ENCODE data around the gene HCFC2. TPM values are rescaled to one million over a fixed set of nuclear protein-coding genes. Genes with fewer than 3 reads are reported as not detected.
A peak's percentile ranks its signal among the peaks of the same experiment; 100 is the strongest.

HCFC2 gene
- total RNA-seq, 1 donor from 2014 or later, result 10.3 TPM

DNA sequence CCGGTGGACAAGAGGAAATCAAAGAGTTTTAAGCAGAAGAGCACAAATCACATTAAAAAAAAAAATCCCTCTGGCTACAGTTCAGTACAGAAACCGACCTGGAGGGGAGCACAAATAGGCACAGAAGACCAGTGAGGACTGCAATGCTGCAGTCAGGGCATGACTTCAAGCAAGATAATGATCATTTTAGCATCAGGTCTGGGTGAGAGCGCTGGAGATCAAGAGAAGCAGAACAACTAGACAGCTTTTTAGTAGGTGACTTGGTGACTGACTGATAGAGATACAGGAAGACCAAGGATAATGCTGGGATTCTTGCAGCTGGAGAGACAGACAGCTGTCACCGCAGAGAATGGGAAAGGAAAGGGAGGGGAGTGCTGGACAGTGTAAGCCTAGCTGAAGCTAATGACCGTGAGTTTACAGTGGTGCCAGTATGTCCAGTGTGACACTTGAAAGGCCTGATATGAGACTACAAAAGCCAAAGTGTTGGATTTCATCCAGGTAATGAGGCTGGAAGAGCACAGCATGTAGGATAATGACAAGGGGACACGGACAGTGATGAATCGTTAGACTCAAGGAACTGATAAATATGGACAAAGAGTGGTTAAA lies 68.1 kb downstream of the HCFC2 start:
- no peaks in the 10 kb centered on the region for H3K9me3 ChIP-seq (ENCODE audit: insufficient read depth, low read depth, low read length)
- peaks cover 24% of the 10 kb centered on the region for H3K4me1 Mint-ChIP-seq (ENCODE audit: low read depth, unreplicated experiment)
- no peak overlapping the region for H3K4me3 ChIP-seq (ENCODE audit: insufficient read depth, low read depth, low read length)
- peaks cover 83% of the 10 kb centered on the region for H3K79me2 ChIP-seq (ENCODE audit: insufficient read depth, low read length)
- H3K36me3 ChIP-seq (ENCODE audit: insufficient read depth, low read length), result peaks cover 16% of the 10 kb centered on the region
- H3K9ac ChIP-seq (ENCODE audit: low read length), result no peak overlapping the region
- FAIRE-seq (no peak), DNase-seq (ENCODE audit: low read depth) (no peak)
- H4K20me1 ChIP-seq (ENCODE audit: insufficient read depth, low read length), result peaks cover 16% of the 10 kb centered on the region
- no peaks in the 10 kb centered on the region for H3K9me3 Mint-ChIP-seq (ENCODE audit: unreplicated experiment)
- H2AFZ ChIP-seq (ENCODE audit: low read depth, low read length), result no peak overlapping the region
- no peak overlapping the region for H3K27ac Mint-ChIP-seq (ENCODE audit: unreplicated experiment)
- H3K36me3 Mint-ChIP-seq (ENCODE audit: low read depth, unreplicated experiment), result no peaks in the 10 kb centered on the region
- H3K27me3 Mint-ChIP-seq (ENCODE audit: low read depth, unreplicated experiment), result no peaks in the 10 kb centered on the region
- TF ChIP-seq EZH2 (IDR thresholded peaks at IDR 0.05; ENCODE audit: insufficient read depth, low read length), result no peak
- TF ChIP-seq CTCF (IDR thresholded peaks at IDR 0.05; ENCODE audit: insufficient read depth, low read depth, low read length), result no peak
- H3K4me1 ChIP-seq (ENCODE audit: insufficient read depth, low read length), result peaks cover 23% of the 10 kb centered on the region
- H3K4me3 Mint-ChIP-seq (ENCODE audit: unreplicated experiment), result no peak overlapping the region
- no peaks in the 10 kb centered on the region for H3K27me3 ChIP-seq (ENCODE audit: insufficient read depth, low read length)
- no peak overlapping the region for H3K4me2 ChIP-seq (ENCODE audit: low read length)
- H3K27ac ChIP-seq (ENCODE audit: low read depth, low read length), result no peak overlapping the region

DNA sequence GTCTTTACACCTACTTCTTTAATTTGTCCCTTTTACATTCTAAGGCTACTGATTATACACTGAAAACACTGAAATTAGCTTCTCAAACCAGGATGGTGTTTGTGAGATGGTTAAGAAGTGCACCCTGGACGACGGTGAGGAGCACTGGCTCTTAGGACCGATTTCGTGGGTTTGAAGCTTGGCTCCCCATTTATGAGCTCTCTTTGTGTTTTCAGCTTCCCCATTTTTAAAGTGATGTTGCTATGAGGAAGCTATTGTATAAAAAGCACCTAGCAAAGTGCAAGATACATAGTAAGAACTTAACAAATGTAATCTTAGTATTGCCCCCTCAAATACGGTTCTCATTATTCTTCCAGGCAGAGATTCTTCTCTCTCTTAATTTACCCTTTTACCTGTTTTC lies 69.0 kb downstream of the HCFC2 start:
- Histone ChIP-seq H3K4me2 (ENCODE audit: low read length) (no peak overlapping the region), H3K36me3 (ENCODE audit: insufficient read depth, low read length) (peaks cover 16% of the 10 kb centered on the region), H3K4me1 (ENCODE audit: insufficient read depth, low read length) (peaks cover 23% of the 10 kb centered on the region), H3K9me3 (ENCODE audit: insufficient read depth, low read depth, low read length) (no peaks in the 10 kb centered on the region), H3K4me3 (ENCODE audit: insufficient read depth, low read depth, low read length) (no peak overlapping the region), H2AFZ (ENCODE audit: low read depth, low read length) (no peak overlapping the region), H3K9ac (ENCODE audit: low read length) (no peak overlapping the region), H3K27me3 (ENCODE audit: insufficient read depth, low read length) (no peaks in the 10 kb centered on the region), H3K79me2 (ENCODE audit: insufficient read depth, low read length) (peaks cover 83% of the 10 kb centered on the region), H3K27ac (ENCODE audit: low read depth, low read length) (no peak overlapping the region), H4K20me1 (ENCODE audit: insufficient read depth, low read length) (peaks cover 16% of the 10 kb centered on the region)
- FAIRE-seq, result no peak
- H3K4me3 Mint-ChIP-seq (ENCODE audit: unreplicated experiment), result no peak overlapping the region
- no peaks in the 10 kb centered on the region for H3K27me3 Mint-ChIP-seq (ENCODE audit: low read depth, unreplicated experiment)
- TF ChIP-seq EZH2 (IDR thresholded peaks at IDR 0.05; ENCODE audit: insufficient read depth, low read length), result no peak
- no peak for TF ChIP-seq CTCF (IDR thresholded peaks at IDR 0.05; ENCODE audit: insufficient read depth, low read depth, low read length)
- H3K4me1 Mint-ChIP-seq (ENCODE audit: low read depth, unreplicated experiment), result peaks cover 24% of the 10 kb centered on the region
- no peak overlapping the region for H3K27ac Mint-ChIP-seq (ENCODE audit: unreplicated experiment)
- no peaks in the 10 kb centered on the region for H3K36me3 Mint-ChIP-seq (ENCODE audit: low read depth, unreplicated experiment)
- no peaks in the 10 kb centered on the region for H3K9me3 Mint-ChIP-seq (ENCODE audit: unreplicated experiment)
- no peak for DNase-seq (ENCODE audit: low read depth)

- H3K36me3 ChIP-seq (ENCODE audit: insufficient read depth, low read length), result peaks cover 15% of the 10 kb centered on the region
These were observed 69.5 kb downstream of the HCFC2 start for GRCh38 chr12:104133866-104134265.

More at GRCh38 chr12:104133866-104134265, 69.5 kb downstream of the HCFC2 start:
- Histone ChIP-seq H3K9me3 (ENCODE audit: insufficient read depth, low read depth, low read length) (no peaks in the 10 kb centered on the region), H4K20me1 (ENCODE audit: insufficient read depth, low read length) (peaks cover 16% of the 10 kb centered on the region), H3K4me2 (ENCODE audit: low read length) (peak overlapping the region; percentile 50), H3K27me3 (ENCODE audit: insufficient read depth, low read length) (no peaks in the 10 kb centered on the region), H3K27ac (ENCODE audit: low read depth, low read length) (no peak overlapping the region), H3K4me3 (ENCODE audit: insufficient read depth, low read depth, low read length) (no peak overlapping the region), H3K4me1 (ENCODE audit: insufficient read depth, low read length) (peaks cover 29% of the 10 kb centered on the region), H3K79me2 (ENCODE audit: insufficient read depth, low read length) (peaks cover 81% of the 10 kb centered on the region), H3K9ac (ENCODE audit: low read length) (no peak overlapping the region), H2AFZ (ENCODE audit: low read depth, low read length) (no peak overlapping the region)
- Mint-ChIP-seq H3K9me3 (ENCODE audit: unreplicated experiment) (no peaks in the 10 kb centered on the region), H3K27ac (ENCODE audit: unreplicated experiment) (no peak overlapping the region), H3K4me1 (ENCODE audit: low read depth, unreplicated experiment) (peaks cover 25% of the 10 kb centered on the region), H3K27me3 (ENCODE audit: low read depth, unreplicated experiment) (no peaks in the 10 kb centered on the region), H3K36me3 (ENCODE audit: low read depth, unreplicated experiment) (no peaks in the 10 kb centered on the region), H3K4me3 (ENCODE audit: unreplicated experiment) (no peak overlapping the region)
- no peak for DNase-seq (ENCODE audit: low read depth)
- FAIRE-seq, result peak; percentile 39
- TF ChIP-seq EZH2 (IDR thresholded peaks at IDR 0.05; ENCODE audit: insufficient read depth, low read length) (no peak), CTCF (IDR thresholded peaks at IDR 0.05; ENCODE audit: insufficient read depth, low read depth, low read length) (no peak)

All from astrocyte (in vitro differentiated cells and primary cell).